Aorta (tissue), 5 donors: ENCODE measurements around the gene GLTP. TPM values are rescaled to one million over a fixed set of nuclear protein-coding genes. Genes with fewer than 3 reads are reported as not detected.
"Not testable (repeated sequence)": the region's sequence is repeated elsewhere in the genome, so short reads cannot be mapped to it uniquely, and the experiment has no call there.

Source experiments
- ATAC-seq: fragments of 200-7000 bp; cut with Tn5 transposase; one replicate; pipeline ENCODE4 v1.9.1; 2022; ENCODE audit warnings: moderate library complexity; ENCODE audit not compliant: low FRiP score
- DNase-seq, 2 donors: peaks; one replicate each; pipeline ENCODE4 v3.0.0-alpha.2; 2020
- H3K27ac ChIP-seq, 2 donors: one replicate each; pipeline ENCODE4 v1.5.1; 2013; ENCODE audit warnings: low read length in 2 of 2, mild to moderate bottlenecking in 2 of 2, moderate library complexity in 2 of 2, control low read depth in 1 of 2, inconsistent platforms in 1 of 2, low read depth in 1 of 2
- H3K27me3 ChIP-seq, 2 donors: one replicate each; pipeline ENCODE4 v1.6.1; 2013; ENCODE audit warnings: control low read depth in 1 of 2, low read length in 1 of 2, mild to moderate bottlenecking in 1 of 2, moderate library complexity in 1 of 2; ENCODE audit not compliant: insufficient read depth in 2 of 2, control insufficient read depth in 1 of 2
- H3K36me3 ChIP-seq, 2 donors: one replicate each; pipeline ENCODE4 v1.6.1; 2013; ENCODE audit warnings: control low read depth in 1 of 2, low read length in 1 of 2, mild to moderate bottlenecking in 1 of 2; ENCODE audit not compliant: insufficient read depth in 2 of 2, control insufficient read depth in 1 of 2
- H3K4me1 ChIP-seq, 2 donors: one replicate each; pipeline ENCODE4 v1.6.1; 2013; ENCODE audit warnings: low read length in 2 of 2, control low read depth in 1 of 2, mild to moderate bottlenecking in 1 of 2, moderate library complexity in 1 of 2; ENCODE audit not compliant: insufficient read depth in 2 of 2, control insufficient read depth in 1 of 2
- H3K4me3 ChIP-seq, 2 donors: one replicate each; pipeline ENCODE4 v1.5.1; 2013; ENCODE audit warnings: low read length in 2 of 2, control low read depth in 1 of 2, mild to moderate bottlenecking in 1 of 2
- H3K9me3 ChIP-seq: one replicate; pipeline ENCODE4 v1.6.1; 2013; ENCODE audit warnings: mild to moderate bottlenecking, low read length; ENCODE audit not compliant: control insufficient read depth
- WGBS, 2 donors: extraction: QIAGEN DNeasy Blood & Tissue Kit; methylation state at CpG; one replicate each; pipeline ENCODE4 v1.1.7; 2013; 5-methylcytosine and 5-hydroxymethylcytosine counted together
- intact Hi-C, 2 donors: fragments of 100-400 bp; cut with DNase I; formaldehyde crosslinking; loops; one replicate each; pipeline versions ENCODE4 v1.14.2 to v1.15.0; 2022
- polyA plus RNA-seq, 2 donors: library from polyadenylated mRNA; stranded (reverse); fragments of 200-250 nt; gene quantifications; one replicate each; pipeline ENCODE4 v1.2.3, GENCODE V29; 2013
- total RNA-seq, 2 donors: library from RNA; stranded (reverse); fragmentation: NEBNext Ultra II Directional; extraction: Animal tissue kit (Norgen Biotek cat#: 25700); gene quantifications; one replicate each; pipeline ENCODE4 v1.2.1, GENCODE V29; 2021
- donor health status: healthy with polysubstance abuse.
- donor health status: Bipolar disorder and iron deficiency.
- donor health status: DM: no; HTN: no; CAD: no.
- donor health status: DM: no; HTN: no; CAD: no.
- donor health status: DM: yes; HTN: yes; CAD: no.

The GLTP gene
- total and polyA plus RNA-seq, 4 donors, result 25.4 to 38.6 (median 35.1) TPM

DNA sequence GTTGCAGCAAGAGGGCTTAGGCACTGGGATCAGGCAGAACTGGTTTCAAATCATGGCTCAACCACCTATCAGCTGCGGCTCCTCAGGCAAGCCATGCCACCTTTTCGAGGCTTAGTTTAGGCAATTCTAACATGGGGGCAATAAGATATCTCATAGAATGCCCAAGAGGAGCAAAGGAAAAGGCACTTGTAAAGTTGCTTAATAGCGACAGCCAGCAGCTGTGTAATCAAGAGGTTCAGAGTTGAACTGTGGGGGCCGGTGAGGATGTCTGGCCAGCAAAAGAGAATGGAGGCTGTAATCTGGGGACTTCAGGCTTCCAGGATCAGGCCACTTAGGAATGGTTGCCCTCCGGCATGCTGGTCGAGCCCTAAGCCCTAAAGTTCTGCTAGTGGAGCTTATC is 16.7 kb upstream of the GLTP start:
- no peak for DNase-seq
- Histone ChIP-seq H3K27me3 (no peaks in the 10 kb centered on the region), H3K36me3 (no peaks in the 10 kb centered on the region), H3K4me1 (no peaks in the 10 kb centered on the region), H3K4me3 (no peak overlapping the region), H3K9me3 (no peaks in the 10 kb centered on the region), H3K27ac (no peak overlapping the region)
- WGBS, 2 donors, result 86 to 88% methylated on average over 6 of the region's 6 CpGs
- ATAC-seq, result no peak
- intact Hi-C loops, result no loop called here

DNA sequence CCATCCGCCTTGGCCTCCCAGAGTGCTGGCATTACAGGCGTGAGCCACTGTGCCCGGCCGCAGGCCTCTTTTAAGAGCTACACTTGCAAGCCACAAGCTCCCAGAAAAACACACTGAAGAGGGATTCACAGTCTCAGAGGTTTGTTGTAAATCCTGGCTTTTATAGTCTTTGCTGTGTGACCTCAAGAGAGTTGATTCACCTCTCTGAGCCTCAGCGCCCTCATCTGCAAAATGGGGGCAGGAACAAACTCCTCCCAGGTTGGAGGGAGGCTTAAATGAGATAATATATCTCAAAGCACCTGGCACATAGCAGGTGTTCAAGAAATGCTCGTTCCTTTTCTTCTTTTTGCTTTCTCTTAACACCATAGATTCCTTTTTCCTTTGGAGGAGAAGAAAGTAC is 15.8 kb upstream of the GLTP start:
- Histone ChIP-seq H3K27ac (no peak overlapping the region), H3K27me3 (no peaks in the 10 kb centered on the region), H3K9me3 (no peaks in the 10 kb centered on the region), H3K36me3 (no peaks in the 10 kb centered on the region), H3K4me3 (no peak overlapping the region), H3K4me1 (no peaks in the 10 kb centered on the region)
- 87 to 88% methylated on average over 6 of the region's 6 CpGs for whole genome bisulfite sequencing, 2 donors
- no peak for ATAC-seq
- no peak for DNase-seq
- intact Hi-C loops, result no loop called here

DNA sequence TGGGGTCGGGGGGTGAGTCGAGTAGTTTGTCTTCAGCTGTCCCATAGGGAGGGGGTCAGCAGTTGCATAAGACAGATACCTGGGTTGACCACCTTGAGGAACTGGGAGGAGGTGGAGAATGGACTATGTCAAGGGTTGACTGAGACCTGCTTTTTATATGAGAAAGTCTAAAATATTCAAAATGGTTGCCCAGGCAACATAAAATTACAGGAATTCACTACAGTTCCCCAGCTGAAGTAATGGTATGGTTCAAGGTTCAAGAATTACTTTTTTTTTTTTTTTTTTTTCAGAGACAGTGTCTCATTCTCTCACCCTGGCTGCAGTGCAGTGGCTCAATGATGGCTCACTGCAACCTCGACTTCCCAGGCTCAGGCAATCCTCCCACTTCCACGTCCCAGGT is 14.6 kb upstream of the GLTP start:
- intact Hi-C loops, result no loop called here
- DNase-seq (no peak), ATAC-seq (no peak)
- Histone ChIP-seq H3K36me3 (no peaks in the 10 kb centered on the region), H3K4me1 (no peaks in the 10 kb centered on the region), H3K4me3 (no peak overlapping the region), H3K27me3 (no peaks in the 10 kb centered on the region), H3K27ac (no peak overlapping the region), H3K9me3 (no peaks in the 10 kb centered on the region)
- 59 to 63% methylated on average over 4 of the region's 4 CpGs for WGBS, 2 donors

DNA sequence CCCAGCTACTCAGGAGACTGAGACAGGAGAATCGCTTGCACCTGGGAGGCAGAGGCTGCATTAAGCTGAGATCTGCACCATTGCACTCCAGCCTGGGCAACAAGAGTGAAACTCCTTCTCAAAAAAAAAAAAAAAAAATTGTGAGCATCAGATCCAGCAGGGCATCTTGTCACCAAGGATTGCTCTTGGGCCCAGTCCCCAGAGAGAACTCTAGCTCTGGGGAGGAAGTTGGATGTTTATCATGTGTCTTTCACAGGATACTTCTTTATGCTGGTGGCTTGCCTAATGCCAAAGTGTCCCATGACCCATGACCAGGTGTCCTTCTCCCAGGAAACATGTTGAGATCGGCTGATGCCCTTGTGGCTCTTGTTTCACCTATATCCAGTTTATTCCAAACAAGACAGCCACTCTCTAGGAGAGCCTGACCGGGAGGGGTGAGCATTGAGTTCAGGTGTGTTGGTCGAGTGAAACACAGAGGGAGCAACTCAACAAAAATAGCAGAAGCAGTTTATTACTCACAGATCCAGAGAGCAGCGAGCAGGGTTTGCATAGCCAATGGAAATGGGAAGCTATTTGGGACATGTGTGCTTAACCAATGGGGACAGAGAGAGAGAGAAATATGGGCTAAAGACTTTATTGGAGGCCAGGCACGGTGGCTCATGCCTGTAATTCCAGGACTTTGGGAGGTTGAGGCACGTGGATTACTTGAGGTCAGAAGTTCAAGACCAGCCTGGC is 13.1 kb upstream of the GLTP start:
- WGBS, 2 donors, result 78 to 82% methylated on average over 7 of the region's 7 CpGs
- no peak overlapping the region for H3K4me3 ChIP-seq
- no peak overlapping the region for H3K27ac ChIP-seq
- H3K27me3 ChIP-seq, result no peaks in the 10 kb centered on the region
- DNase-seq (no peak), ATAC-seq (no peak)
- H3K36me3 ChIP-seq, result no peaks in the 10 kb centered on the region
- H3K4me1 ChIP-seq, result no peaks in the 10 kb centered on the region
- H3K9me3 ChIP-seq, result no peaks in the 10 kb centered on the region
- intact Hi-C loops, result no loop called here

DNA sequence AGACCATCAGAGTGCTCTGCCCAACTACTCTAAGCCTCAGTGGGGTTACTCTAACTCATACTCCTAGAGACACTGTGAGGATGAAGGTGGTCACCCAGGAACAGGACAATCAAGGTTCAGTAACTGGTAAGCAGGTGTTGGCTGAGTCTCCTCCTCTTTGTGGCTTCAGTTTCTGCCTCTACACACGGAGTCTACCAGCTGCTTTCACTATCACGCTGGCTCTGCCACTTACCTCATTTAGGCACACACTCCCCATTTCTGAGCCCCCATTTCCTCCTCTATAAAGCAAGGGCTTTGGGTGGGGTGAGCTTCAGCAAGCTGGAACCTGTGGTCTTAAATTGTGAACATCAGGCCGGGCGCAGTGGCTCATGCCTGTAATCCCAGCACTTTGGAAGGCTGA is 12.4 kb upstream of the GLTP start:
- Histone ChIP-seq H3K27ac (no peak overlapping the region), H3K4me1 (no peaks in the 10 kb centered on the region), H3K9me3 (no peaks in the 10 kb centered on the region), H3K36me3 (no peaks in the 10 kb centered on the region), H3K27me3 (no peaks in the 10 kb centered on the region), H3K4me3 (no peak overlapping the region)
- intact Hi-C loops, result no loop called here
- DNase-seq (no peak), ATAC-seq (no peak)
- WGBS, 2 donors, result 81 to 82% methylated on average over 4 of the region's 4 CpGs

DNA sequence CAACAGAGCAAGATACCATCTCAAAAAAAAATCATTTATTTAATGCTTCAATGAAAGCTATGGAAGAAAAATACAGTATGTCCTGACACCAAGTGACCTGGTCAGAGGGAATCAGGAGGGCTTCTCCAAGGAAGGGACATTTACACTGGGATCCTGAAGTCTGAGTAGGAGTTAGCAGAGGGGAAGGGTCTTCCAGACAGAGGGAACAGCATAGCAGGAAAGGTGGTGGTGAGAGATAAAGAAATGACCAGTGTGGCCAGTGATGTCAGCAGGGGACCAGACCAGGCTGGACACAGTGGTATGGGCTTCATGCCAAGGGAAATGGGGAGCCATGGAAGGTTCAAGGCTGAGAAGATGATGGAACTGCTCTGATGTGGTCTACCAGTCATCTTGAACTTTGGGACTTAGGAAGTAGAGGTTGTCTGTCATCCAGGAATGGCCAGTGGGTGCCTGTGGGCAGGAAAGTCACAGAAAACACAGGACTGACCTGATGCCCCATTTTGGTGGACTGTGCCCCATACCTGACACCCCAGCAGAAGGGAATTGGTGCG is 11.9 kb upstream of the GLTP start:
- ATAC-seq, result no peak
- Histone ChIP-seq H3K36me3 (no peaks in the 10 kb centered on the region), H3K27ac (no peak overlapping the region), H3K9me3 (no peaks in the 10 kb centered on the region), H3K4me1 (no peaks in the 10 kb centered on the region), H3K4me3 (no peak overlapping the region), H3K27me3 (no peaks in the 10 kb centered on the region)
- no peak for DNase-seq
- intact Hi-C loops, result no loop called here
- WGBS, 2 donors, result 82 to 90% methylated on average over 1 of the region's 1 CpG

DNA sequence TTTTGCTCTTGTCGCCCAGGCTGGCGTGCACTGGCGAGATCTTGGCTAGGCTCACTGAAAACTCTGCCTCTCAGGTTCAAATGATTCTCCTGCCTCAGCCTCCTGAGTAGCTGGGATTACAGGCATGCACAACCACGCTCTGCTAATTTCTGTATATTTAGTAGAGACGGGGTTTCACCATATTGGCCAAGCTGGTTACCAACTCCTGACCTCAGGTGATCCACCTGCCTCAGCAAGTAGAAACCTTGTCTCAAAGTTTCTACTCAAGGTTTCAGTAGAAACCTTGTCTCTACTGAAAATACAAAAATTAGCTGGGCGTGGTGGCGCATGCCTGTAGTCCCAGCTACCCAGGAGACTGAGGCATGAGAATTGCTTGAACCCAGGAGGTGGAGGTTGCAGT is 11.4 kb upstream of the GLTP start:
- H3K4me3 ChIP-seq, intact Hi-C loops, H3K9me3 ChIP-seq, H3K4me1 ChIP-seq, H3K27ac ChIP-seq, ATAC-seq, H3K36me3 ChIP-seq, H3K27me3 ChIP-seq, DNase-seq: not testable (repeated sequence)
- WGBS, 2 donors, result 81 to 90% methylated on average over 7 of the region's 7 CpGs

DNA sequence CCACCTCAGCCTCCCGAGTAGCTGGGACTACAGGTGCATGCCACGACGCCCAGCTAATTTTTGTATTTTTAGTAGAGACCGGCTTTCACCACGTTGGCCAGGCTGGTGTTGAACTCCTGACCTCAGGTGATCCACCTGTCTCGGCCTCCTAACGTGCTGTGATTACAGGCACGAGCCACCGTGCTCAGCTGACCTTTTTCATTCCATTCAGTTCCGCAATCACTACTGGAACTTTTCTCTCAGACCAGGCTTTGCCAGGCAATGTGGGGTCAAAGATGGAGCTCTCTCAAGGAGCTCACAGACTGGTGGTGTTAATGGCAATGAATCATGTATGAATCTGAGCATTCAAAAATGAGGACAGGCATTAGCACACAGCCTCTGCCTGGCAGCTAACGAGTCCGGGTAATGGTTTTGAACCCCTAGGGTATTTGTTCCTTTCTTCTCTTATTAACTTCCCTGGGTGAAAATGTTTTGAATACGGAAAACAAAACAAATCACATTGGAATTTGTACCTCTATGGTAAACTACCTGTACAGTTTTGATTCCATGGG is 10.4 kb upstream of the GLTP start:
- WGBS, 2 donors, result 80 to 84% methylated on average over 13 of the region's 13 CpGs
- H3K27me3 ChIP-seq, result no peaks in the 10 kb centered on the region
- intact Hi-C loops, result no loop called here

More for the DNA sequence above, 10.4 kb upstream of the GLTP start:
- Histone ChIP-seq H3K4me3 (no peak overlapping the region), H3K9me3 (no peaks in the 10 kb centered on the region), H3K4me1 (no peaks in the 10 kb centered on the region), H3K36me3 (no peaks in the 10 kb centered on the region), H3K27ac (no peak overlapping the region)
- ATAC-seq (no peak), DNase-seq (no peak)
